Measurements from ENCODE around the gene PPP1CC. TPM values are rescaled to one million over a fixed set of nuclear protein-coding genes. Genes with fewer than 3 reads are reported as not detected.

The PPP1CC gene
- total and polyA plus RNA-seq, 2 donors (not counting 3 experiments of a cell fraction or from before 2014, with no cell fraction given), result 67.1 to 139 TPM

DNA sequence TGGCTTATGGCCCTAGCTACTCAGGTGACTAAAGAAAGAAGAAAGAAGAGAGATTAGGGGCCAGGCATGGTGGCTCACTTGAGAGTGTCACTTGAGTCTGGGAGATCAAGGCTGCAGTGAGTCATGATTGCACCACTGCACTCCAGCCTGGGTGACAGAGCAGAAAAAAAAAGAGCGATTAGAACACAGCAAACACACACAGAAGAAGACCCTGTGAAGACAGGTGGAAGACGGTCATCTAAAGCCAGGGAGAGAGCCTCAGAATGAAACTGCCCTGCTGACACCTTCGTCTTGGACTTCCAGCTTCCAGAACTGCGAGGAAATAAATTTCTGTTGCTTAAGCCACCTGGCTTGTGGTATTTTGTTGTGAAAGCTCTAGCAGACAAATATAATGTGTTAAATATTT lies 17.5 kb upstream of the PPP1CC start:
- Histone ChIP-seq H3K9ac (replicated peaks; ENCODE audit: extremely low read depth, insufficient read depth, low read length) (no peak overlapping the region), H3K79me2 (ENCODE audit: control insufficient read depth, insufficient read depth, low read length) (no peaks in the 10 kb centered on the region), H2AFZ (ENCODE audit: low read depth, low read length) (no peak overlapping the region), H3K36me3 (ENCODE audit: control insufficient read depth in 2 of 2, extremely low read depth in 1 of 2, insufficient read depth in 2 of 2, low read length in 2 of 2) (no peaks in the 10 kb centered on the region), H3K27ac (ENCODE audit: insufficient read depth, low read depth, low read length) (no peak overlapping the region), H3K9me1 (replicated peaks; ENCODE audit: control insufficient read depth, extremely low read depth, insufficient read depth, low read length) (no peaks in the 10 kb centered on the region), H3K9me3 (replicated peaks; ENCODE audit: control insufficient read depth, insufficient read depth, low read length) (no peaks in the 10 kb centered on the region), H3K4me3 (replicated peaks in 1 of 3; ENCODE audit: insufficient read depth in 1 of 3, low read depth in 1 of 3, low read length in 3 of 3) (no peak overlapping the region), H3K4me1 (ENCODE audit: control insufficient read depth, extremely low read depth, insufficient read depth, low read length) (no peaks in the 10 kb centered on the region), H4K20me1 (replicated peaks; ENCODE audit: control insufficient read depth, extremely low read depth, insufficient read depth, low read length) (no peaks in the 10 kb centered on the region), H3K27me3 (ENCODE audit: control insufficient read depth in 2 of 2, insufficient read depth in 2 of 2, low read length in 2 of 2) (no peaks in the 10 kb centered on the region), H3K4me2 (ENCODE audit: insufficient read depth, low read length) (no peak overlapping the region)
- ChIA-PET CTCF (no interaction called here), POLR2A (no interaction called here)
- dilution Hi-C loops (cut with MboI; ENCODE audit: extremely low pct_ligation_motif_present, low sequenced_read_pairs), result no loop called here
- no peak for DNase-seq (ENCODE audit: low read depth, low spot score)
- FAIRE-seq, result no peak
- intact Hi-C loops (cut with micrococcal nuclease), result no loop called here
- no TSS peak for BruUV-seq (replicated peaks)
- no peak for TF ChIP-seq POLR2AphosphoS5 (IDR thresholded peaks at IDR 0.05; ENCODE audit: insufficient read depth, low read depth, low read length)
- TF ChIP-seq MYC (IDR thresholded peaks at IDR 0.05; ENCODE audit: low read depth, low read length), result no peak
- TF ChIP-seq FOS (IDR thresholded peaks at IDR 0.05; ENCODE audit: borderline replicate concordance, insufficient read depth, low read length), result no peak
- TF ChIP-seq GATA2 (IDR thresholded peaks at IDR 0.05; ENCODE audit: insufficient read depth, insufficient read length, low read depth, low read length), result no peak
- no peak for TF ChIP-seq POLR2A (IDR thresholded peaks at IDR 0.05; ENCODE audit: low read depth, low read length)
- TF ChIP-seq, protein P1, sequence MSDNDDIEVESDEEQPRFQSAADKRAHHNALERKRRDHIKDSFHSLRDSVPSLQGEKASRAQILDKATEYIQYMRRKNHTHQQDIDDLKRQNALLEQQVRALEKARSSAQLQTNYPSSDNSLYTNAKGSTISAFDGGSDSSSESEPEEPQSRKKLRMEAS (IDR thresholded peaks at IDR 0.05; ENCODE audit: insufficient read depth, insufficient read length), result no peak
- no peak for TF ChIP-seq JUN (IDR thresholded peaks at IDR 0.05; ENCODE audit: borderline replicate concordance, insufficient read depth, insufficient read length, low read depth)
- TF ChIP-seq, protein P2, sequence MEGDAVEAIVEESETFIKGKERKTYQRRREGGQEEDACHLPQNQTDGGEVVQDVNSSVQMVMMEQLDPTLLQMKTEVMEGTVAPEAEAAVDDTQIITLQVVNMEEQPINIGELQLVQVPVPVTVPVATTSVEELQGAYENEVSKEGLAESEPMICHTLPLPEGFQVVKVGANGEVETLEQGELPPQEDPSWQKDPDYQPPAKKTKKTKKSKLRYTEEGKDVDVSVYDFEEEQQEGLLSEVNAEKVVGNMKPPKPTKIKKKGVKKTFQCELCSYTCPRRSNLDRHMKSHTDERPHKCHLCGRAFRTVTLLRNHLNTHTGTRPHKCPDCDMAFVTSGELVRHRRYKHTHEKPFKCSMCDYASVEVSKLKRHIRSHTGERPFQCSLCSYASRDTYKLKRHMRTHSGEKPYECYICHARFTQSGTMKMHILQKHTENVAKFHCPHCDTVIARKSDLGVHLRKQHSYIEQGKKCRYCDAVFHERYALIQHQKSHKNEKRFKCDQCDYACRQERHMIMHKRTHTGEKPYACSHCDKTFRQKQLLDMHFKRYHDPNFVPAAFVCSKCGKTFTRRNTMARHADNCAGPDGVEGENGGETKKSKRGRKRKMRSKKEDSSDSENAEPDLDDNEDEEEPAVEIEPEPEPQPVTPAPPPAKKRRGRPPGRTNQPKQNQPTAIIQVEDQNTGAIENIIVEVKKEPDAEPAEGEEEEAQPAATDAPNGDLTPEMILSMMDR (IDR thresholded peaks at IDR 0.05; ENCODE audit: extremely low read depth in 1 of 2, insufficient read depth in 1 of 2, low read depth in 1 of 2, low read length in 2 of 2), result no peak
- no peak for TF ChIP-seq EZH2 (IDR thresholded peaks at IDR 0.05; ENCODE audit: borderline replicate concordance, low read depth, low read length, severe bottlenecking)

Data from endothelial cell of umbilical vein (primary cell).